Measurements from ENCODE around the gene PARS2.

PARS2 gene

DNA sequence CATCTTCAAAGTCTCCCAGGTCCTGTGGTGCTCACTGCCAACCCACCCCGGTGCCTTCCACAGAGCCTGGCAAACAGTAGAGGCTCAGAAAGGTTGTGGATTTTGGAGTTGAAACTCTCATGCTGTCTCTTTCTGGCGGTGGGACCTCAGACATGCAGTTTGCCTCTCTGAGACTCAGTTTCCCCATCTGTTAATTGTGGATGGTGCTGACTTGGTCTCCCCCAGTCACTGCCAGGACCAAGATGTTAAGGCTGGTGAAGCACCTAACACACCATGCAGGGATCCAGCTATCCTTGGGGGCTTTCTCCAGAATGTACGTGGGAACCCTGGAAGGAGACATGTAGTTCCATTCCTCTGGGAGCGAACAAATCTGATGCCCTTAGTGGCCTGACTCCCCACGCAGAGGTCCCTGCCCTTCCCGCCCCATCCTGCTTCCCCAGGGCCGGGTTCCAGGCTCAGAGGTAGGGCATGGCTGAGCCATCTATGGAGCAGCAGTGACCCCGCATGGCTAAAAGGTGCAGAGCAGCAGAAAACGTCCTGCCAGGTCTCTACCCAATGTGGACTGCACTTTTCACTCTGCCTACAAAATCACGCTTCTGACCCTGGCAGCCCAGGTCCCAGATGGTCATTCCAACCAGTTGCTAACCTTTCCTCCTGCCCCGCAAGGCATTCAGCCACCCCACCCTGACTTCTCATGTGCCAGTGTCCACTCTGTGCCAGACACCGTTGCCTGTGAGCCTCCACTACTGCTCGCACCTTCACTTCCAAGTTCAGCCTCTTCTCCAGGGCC is 46.0 kb upstream of the PARS2 start:
- H3K4me2 ChIP-seq (ENCODE audit: low read depth, low read length), result no peak overlapping the region
- no peak for TF ChIP-seq EZH2phosphoT487 (IDR thresholded peaks at IDR 0.05; ENCODE audit: low read length)
- TF ChIP-seq, protein P1, sequence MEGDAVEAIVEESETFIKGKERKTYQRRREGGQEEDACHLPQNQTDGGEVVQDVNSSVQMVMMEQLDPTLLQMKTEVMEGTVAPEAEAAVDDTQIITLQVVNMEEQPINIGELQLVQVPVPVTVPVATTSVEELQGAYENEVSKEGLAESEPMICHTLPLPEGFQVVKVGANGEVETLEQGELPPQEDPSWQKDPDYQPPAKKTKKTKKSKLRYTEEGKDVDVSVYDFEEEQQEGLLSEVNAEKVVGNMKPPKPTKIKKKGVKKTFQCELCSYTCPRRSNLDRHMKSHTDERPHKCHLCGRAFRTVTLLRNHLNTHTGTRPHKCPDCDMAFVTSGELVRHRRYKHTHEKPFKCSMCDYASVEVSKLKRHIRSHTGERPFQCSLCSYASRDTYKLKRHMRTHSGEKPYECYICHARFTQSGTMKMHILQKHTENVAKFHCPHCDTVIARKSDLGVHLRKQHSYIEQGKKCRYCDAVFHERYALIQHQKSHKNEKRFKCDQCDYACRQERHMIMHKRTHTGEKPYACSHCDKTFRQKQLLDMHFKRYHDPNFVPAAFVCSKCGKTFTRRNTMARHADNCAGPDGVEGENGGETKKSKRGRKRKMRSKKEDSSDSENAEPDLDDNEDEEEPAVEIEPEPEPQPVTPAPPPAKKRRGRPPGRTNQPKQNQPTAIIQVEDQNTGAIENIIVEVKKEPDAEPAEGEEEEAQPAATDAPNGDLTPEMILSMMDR (IDR thresholded peaks at IDR 0.05; ENCODE audit: low read length), result peak; percentile 83
- no peaks in the 10 kb centered on the region for H3K36me3 ChIP-seq (replicated peaks; ENCODE audit: insufficient read depth, low read length)
- H3F3A ChIP-seq (ENCODE audit: insufficient read depth, low read length), result no peaks in the 10 kb centered on the region
- no peaks in the 10 kb centered on the region for H3K9me3 ChIP-seq (replicated peaks; ENCODE audit: insufficient read depth, low read length)
- no peak overlapping the region for H3K27ac ChIP-seq (ENCODE audit: low read length)
- no peaks in the 10 kb centered on the region for H3K9me2 ChIP-seq (replicated peaks; ENCODE audit: insufficient read depth, low read length)
- 0 out of 2 replicates have a peak overlapping the region, but pooled peaks have one; percentile 7 for H2AFZ ChIP-seq (ENCODE audit: low read length)
- H3K27me3 ChIP-seq (replicated peaks; ENCODE audit: insufficient read depth, low read length), result no peaks in the 10 kb centered on the region
- H4K20me1 ChIP-seq (ENCODE audit: insufficient read depth, low read length), result no peaks in the 10 kb centered on the region
- no peaks in the 10 kb centered on the region for H3K4me1 ChIP-seq (ENCODE audit: low read length)
- H3K79me2 ChIP-seq (ENCODE audit: low read length), result no peaks in the 10 kb centered on the region
- DNase-seq, result peak; percentile 42
- H3K9ac ChIP-seq (ENCODE audit: low read length), result no peak overlapping the region
- H3K4me3 ChIP-seq (ENCODE audit: low read length), result no peak overlapping the region

DNA sequence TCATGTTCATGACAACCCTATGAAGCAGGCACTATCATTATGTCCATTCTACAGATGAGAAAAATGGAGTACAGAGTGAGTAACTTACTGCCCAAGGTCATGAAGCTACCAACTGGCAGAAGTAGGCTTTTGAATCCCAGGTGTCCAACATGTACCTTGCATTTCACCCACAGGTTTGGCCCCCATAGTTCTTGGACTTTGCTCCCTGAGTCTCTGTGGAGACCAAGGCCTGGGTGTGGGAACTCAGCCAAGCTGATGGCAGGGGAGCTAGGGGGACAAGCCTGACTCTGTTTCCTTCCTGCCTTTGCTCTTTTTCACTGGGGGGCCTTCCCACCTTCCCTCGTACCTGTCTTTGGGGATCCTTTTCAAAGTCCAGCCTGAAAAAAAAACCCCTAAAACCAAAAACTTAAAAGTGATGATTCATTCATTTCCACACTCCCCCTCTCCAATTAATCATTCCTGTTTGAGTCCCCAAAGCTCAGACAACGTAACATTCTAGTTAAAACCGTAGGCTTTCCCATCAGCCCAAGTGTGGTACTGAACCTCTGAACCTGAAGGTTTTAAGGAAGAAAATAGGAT is 45.3 kb upstream of the PARS2 start:
- H3K4me2 ChIP-seq (ENCODE audit: low read depth, low read length), result no peak overlapping the region
- no peaks in the 10 kb centered on the region for H3K9me3 ChIP-seq (replicated peaks; ENCODE audit: insufficient read depth, low read length)
- no peaks in the 10 kb centered on the region for H3F3A ChIP-seq (ENCODE audit: insufficient read depth, low read length)
- no peak overlapping the region for H3K27ac ChIP-seq (ENCODE audit: low read length)
- H2AFZ ChIP-seq (ENCODE audit: low read length), result 0 out of 2 replicates have a peak overlapping the region, but pooled peaks have one; percentile 7
- no peaks in the 10 kb centered on the region for H4K20me1 ChIP-seq (ENCODE audit: insufficient read depth, low read length)
- no peaks in the 10 kb centered on the region for H3K9me2 ChIP-seq (replicated peaks; ENCODE audit: insufficient read depth, low read length)
- H3K4me1 ChIP-seq (ENCODE audit: low read length), result 0 out of 2 replicates have a peak, but pooled peaks cover 3% of the 10 kb centered on the region
- H3K36me3 ChIP-seq (replicated peaks; ENCODE audit: insufficient read depth, low read length), result no peaks in the 10 kb centered on the region
- TF ChIP-seq EZH2phosphoT487 (IDR thresholded peaks at IDR 0.05; ENCODE audit: low read length) (no peak), EZH2 (optimal IDR thresholded peaks at IDR 0.05; ENCODE audit: low read depth, low read length) (no peak)
- DNase-seq, result no peak
- no peaks in the 10 kb centered on the region for H3K79me2 ChIP-seq (ENCODE audit: low read length)
- H3K27me3 ChIP-seq (replicated peaks; ENCODE audit: insufficient read depth, low read length), result no peaks in the 10 kb centered on the region
- no peak overlapping the region for H3K4me3 ChIP-seq (ENCODE audit: low read length)
- H3K9ac ChIP-seq (ENCODE audit: low read length), result no peak overlapping the region

GRCh38 chr1:54808443-54809207 is 44.3 kb upstream of the PARS2 start:
- Histone ChIP-seq H3K79me2 (ENCODE audit: low read length) (no peaks in the 10 kb centered on the region), H3F3A (ENCODE audit: insufficient read depth, low read length) (no peaks in the 10 kb centered on the region), H3K27me3 (replicated peaks; ENCODE audit: insufficient read depth, low read length) (no peaks in the 10 kb centered on the region), H2AFZ (ENCODE audit: low read length) (no peak overlapping the region), H4K20me1 (ENCODE audit: insufficient read depth, low read length) (no peaks in the 10 kb centered on the region), H3K36me3 (replicated peaks; ENCODE audit: insufficient read depth, low read length) (no peaks in the 10 kb centered on the region), H3K4me2 (ENCODE audit: low read depth, low read length) (no peak overlapping the region), H3K4me3 (ENCODE audit: low read length) (no peak overlapping the region), H3K9me3 (replicated peaks; ENCODE audit: insufficient read depth, low read length) (no peaks in the 10 kb centered on the region), H3K9me2 (replicated peaks; ENCODE audit: insufficient read depth, low read length) (no peaks in the 10 kb centered on the region), H3K4me1 (ENCODE audit: low read length) (0 out of 2 replicates have a peak, but pooled peaks cover 7% of the 10 kb centered on the region), H3K27ac (ENCODE audit: low read length) (no peak overlapping the region), H3K9ac (ENCODE audit: low read length) (no peak overlapping the region)
- no peak for TF ChIP-seq EZH2 (optimal IDR thresholded peaks at IDR 0.05; ENCODE audit: low read depth, low read length)
- TF ChIP-seq EZH2phosphoT487 (IDR thresholded peaks at IDR 0.05; ENCODE audit: low read length), result no peak
- TF ChIP-seq, protein P1 (IDR thresholded peaks at IDR 0.05; ENCODE audit: low read length), result no peak
- DNase-seq, result no peak

Measured in MM.1S (cell line).